GM19099 (cell line): ENCODE measurements around the gene VSTM2L.

Source experiments
- POLR2A ChIP-seq: IDR thresholded peaks from 3 replicates; pipeline ENCODE4 v1.6.1; 2011; ENCODE audit warnings: low read depth; ENCODE audit not compliant: insufficient read length; ENCODE audit errors: extremely low read depth

Gene VSTM2L

GRCh38 chr20:37935435-37935834, 32.5 kb downstream of the VSTM2L start:
- no peak for TF ChIP-seq POLR2A

GRCh38 chr20:37936041-37936440, 33.1 kb downstream of the VSTM2L start:
- no peak for TF ChIP-seq POLR2A

- TF ChIP-seq POLR2A, result no peak
These were observed 33.5 kb downstream of the VSTM2L start for GRCh38 chr20:37936451-37936850.

GRCh38 chr20:37937686-37938085, 34.8 kb downstream of the VSTM2L start:
- no peak for TF ChIP-seq POLR2A

- TF ChIP-seq POLR2A, result no peak
These were observed 35.3 kb downstream of the VSTM2L start for GRCh38 chr20:37938181-37938750.

GRCh38 chr20:37938954-37939353, 36.0 kb downstream of the VSTM2L start:
- no peak for TF ChIP-seq POLR2A

- no peak for TF ChIP-seq POLR2A
These were observed 37.0 kb downstream of the VSTM2L start for GRCh38 chr20:37939701-37940560.

GRCh38 chr20:37940858-37941257, 37.9 kb downstream of the VSTM2L start:
- TF ChIP-seq POLR2A, result no peak

- no peak for TF ChIP-seq POLR2A
These were observed 38.4 kb downstream of the VSTM2L start for GRCh38 chr20:37941332-37941731.

- no peak for TF ChIP-seq POLR2A
These were observed 39.1 kb downstream of the VSTM2L start for GRCh38 chr20:37941992-37942391.

GRCh38 chr20:37943033-37943432, 40.1 kb downstream of the VSTM2L start:
- no peak for TF ChIP-seq POLR2A

GRCh38 chr20:37943501-37944455, 40.9 kb downstream of the VSTM2L start:
- TF ChIP-seq POLR2A, result no peak

GRCh38 chr20:37944456-37944981, 41.6 kb downstream of the VSTM2L start:
- TF ChIP-seq POLR2A, result no peak

GRCh38 chr20:37945091-37945547, 42.2 kb downstream of the VSTM2L start:
- no peak for TF ChIP-seq POLR2A

- TF ChIP-seq POLR2A, result no peak
These were observed 44.0 kb downstream of the VSTM2L start for GRCh38 chr20:37946946-37947345.
